Thoracic aorta (tissue), 2 donors: ENCODE measurements around the gene SAMD10. TPM values are rescaled to one million over a fixed set of nuclear protein-coding genes. Genes with fewer than 3 reads are reported as not detected.
"Not testable (repeated sequence)": the region's sequence is repeated elsewhere in the genome, so short reads cannot be mapped to it uniquely, and the experiment has no call there.

Experiments
- ATAC-seq: fragments of 150-250 bp; one replicate; pipeline ENCODE4 v1.8.0; 2017; ENCODE audit warnings: low read depth; ENCODE audit not compliant: insufficient number of reproducible peaks, low FRiP score
- DNase-seq: peaks from one replicate; pipeline ENCODE4 v3.0.0-alpha.2; 2020; ENCODE audit warnings: low spot score
- H3K27ac ChIP-seq, 2 donors: fragments of 200-600 bp; sonication (generic); 1 replicate in 1 of 2; 2 replicates in 1 of 2; pipeline ENCODE4 v1.5.1; 2016; ENCODE audit warnings: mild to moderate bottlenecking in 2 of 2, moderate library complexity in 2 of 2
- H3K27me3 ChIP-seq: fragments of 200-600 bp; sonication (generic); replicated peaks from 2 replicates; pipeline ENCODE4 v1.6.0; 2016; ENCODE audit warnings: mild to moderate bottlenecking; ENCODE audit not compliant: insufficient read depth
- H3K36me3 ChIP-seq: fragments of 200-600 bp; sonication (generic); one replicate; pipeline ENCODE4 v1.5.1; 2016
- H3K4me1 ChIP-seq, 2 donors: fragments of 200-600 bp; sonication (generic); 1 replicate in 1 of 2; 2 replicates in 1 of 2; pipeline versions ENCODE4 v1.5.1 to v1.6.0; 2016; ENCODE audit warnings: low read depth in 2 of 2, mild to moderate bottlenecking in 1 of 2; ENCODE audit not compliant: control insufficient read depth in 1 of 2
- H3K4me3 ChIP-seq: fragments of 200-600 bp; sonication (generic); 2 replicates; pipeline ENCODE4 v1.5.1; 2016; ENCODE audit warnings: mild to moderate bottlenecking
- H3K9me3 ChIP-seq: fragments of 200-600 bp; sonication (generic); 2 replicates; pipeline ENCODE4 v1.5.1; 2016
- total RNA-seq, 2 donors: library from RNA; depleted of rRNA; stranded (reverse); fragments of >200 nt; gene quantifications; one replicate each; pipeline versions ENCODE4 v1.1.0 to v1.2.3, GENCODE V29; 2016
- TF ChIP-seq, protein P1 (sequence below): fragments of 200-600 bp; sonication (generic); IDR thresholded peaks from one replicate; pipeline ENCODE4 v1.5.1; 2019; ENCODE audit warnings: antibody characterized with exemption

Gene SAMD10
- total RNA-seq, 2 donors from 2014 or later: 0.78 to 3.0 TPM

DNA sequence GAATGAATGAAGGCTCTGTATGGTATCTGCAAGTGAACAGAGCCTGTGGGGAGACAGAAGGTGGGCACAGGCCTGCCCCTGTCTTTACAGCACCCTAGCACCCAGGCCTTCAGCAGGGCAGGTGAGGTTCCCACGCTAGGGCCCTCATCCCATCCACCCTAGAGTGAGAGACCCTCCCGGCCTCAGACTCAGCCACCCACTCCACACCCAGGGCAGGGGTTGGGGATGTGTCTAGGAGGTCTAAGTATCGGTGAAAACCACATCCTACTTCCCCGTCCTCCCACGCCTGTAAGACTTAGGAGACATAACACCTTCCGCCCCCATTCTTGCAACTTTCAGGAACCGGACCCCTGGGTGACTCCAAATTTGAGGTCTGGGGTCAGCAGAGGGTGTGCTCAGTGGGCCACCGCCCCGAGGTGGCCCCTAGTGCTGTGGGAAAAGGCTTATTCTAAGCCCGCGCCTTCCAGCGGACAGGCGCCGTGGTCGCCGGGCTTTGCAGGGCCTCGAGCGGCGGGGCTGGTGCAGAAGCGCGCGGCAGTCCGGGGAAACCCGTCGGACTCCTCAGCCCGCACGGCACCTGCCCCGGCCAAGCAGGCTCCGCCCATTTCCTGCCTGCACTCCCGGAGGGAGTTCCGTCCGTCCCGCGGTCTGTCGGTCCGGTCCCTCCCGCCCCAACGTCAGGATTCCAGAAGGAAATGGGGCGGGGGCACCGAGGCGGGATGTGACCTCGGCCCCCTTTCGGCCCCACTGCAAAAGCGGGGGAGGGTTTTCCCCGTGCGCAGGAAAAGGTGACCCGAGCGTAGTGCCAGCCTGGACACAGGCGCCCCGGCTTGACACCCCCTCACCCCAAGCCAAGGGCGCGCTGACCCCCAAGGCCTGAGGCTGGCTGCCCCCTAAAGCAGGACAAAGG is 868 bp downstream of the SAMD10 start:
- H3K27ac ChIP-seq: no peak overlapping the region
- DNase-seq: no peak
- no peaks in the 10 kb centered on the region for H3K36me3 ChIP-seq
- no peaks in the 10 kb centered on the region for H3K27me3 ChIP-seq
- no peaks in the 10 kb centered on the region for H3K9me3 ChIP-seq
- peak overlapping the region; percentile 96 for H3K4me3 ChIP-seq
- TF ChIP-seq, protein P1, sequence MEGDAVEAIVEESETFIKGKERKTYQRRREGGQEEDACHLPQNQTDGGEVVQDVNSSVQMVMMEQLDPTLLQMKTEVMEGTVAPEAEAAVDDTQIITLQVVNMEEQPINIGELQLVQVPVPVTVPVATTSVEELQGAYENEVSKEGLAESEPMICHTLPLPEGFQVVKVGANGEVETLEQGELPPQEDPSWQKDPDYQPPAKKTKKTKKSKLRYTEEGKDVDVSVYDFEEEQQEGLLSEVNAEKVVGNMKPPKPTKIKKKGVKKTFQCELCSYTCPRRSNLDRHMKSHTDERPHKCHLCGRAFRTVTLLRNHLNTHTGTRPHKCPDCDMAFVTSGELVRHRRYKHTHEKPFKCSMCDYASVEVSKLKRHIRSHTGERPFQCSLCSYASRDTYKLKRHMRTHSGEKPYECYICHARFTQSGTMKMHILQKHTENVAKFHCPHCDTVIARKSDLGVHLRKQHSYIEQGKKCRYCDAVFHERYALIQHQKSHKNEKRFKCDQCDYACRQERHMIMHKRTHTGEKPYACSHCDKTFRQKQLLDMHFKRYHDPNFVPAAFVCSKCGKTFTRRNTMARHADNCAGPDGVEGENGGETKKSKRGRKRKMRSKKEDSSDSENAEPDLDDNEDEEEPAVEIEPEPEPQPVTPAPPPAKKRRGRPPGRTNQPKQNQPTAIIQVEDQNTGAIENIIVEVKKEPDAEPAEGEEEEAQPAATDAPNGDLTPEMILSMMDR: no peak
- ATAC-seq: no peak
- peaks cover 17 to 45% of the 10 kb centered on the region in 2 donors for H3K4me1 ChIP-seq

GRCh38 chr20:63977739-63978276 is 1.6 kb downstream of the SAMD10 start:
- TF ChIP-seq, protein P1: no peak
- Histone ChIP-seq H3K4me3 (no peak overlapping the region), H3K4me1 (peaks cover 17 to 43% of the 10 kb centered on the region in 2 donors), H3K36me3 (no peaks in the 10 kb centered on the region), H3K27ac (no peak overlapping the region), H3K27me3 (no peaks in the 10 kb centered on the region), H3K9me3 (no peaks in the 10 kb centered on the region)
- DNase-seq (no peak), ATAC-seq (no peak)

DNA sequence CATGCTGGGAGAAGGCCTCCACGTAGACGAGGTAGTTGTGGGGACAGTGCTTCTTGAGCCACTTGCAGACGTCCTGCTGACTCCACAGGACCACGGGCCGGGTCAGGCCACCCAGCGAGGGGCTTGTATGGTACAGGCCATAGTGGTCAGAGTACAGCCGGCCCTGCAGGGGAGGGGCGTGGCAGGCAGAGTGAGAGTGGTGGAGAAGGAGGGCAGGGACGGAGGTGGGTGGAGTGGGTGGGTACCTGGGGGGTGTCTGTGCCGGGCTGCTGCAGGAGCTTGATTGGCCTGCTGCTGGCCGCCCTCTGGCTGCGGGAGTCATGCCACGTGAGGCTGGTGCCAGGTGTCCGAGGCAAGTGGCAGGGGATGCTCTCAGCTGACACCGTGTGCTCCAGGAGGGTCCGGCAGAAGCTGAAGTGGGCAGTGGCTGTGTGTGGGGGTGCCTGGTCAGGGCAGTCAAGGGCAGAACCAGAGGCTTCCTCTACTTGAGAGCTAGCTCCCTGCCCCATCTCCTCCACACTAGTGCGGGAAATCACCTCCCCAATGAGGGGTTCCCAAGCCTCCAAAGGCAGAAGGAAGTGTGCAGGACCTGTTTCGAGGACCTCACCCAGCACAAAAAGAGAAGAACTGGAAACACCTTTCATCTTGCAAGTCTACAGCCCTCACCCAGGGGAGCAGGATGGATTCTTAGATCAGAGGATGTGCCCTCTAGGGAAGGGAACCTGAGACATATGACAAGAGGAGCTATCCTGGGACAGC is 2.3 kb downstream of the SAMD10 start:
- no peak for ATAC-seq
- DNase-seq: no peak
- no peaks in the 10 kb centered on the region for H3K9me3 ChIP-seq
- TF ChIP-seq, protein P1: no peak
- H3K27ac ChIP-seq: no peak overlapping the region
- H3K36me3 ChIP-seq: no peaks in the 10 kb centered on the region
- H3K27me3 ChIP-seq: no peaks in the 10 kb centered on the region
- H3K4me1 ChIP-seq: peaks cover 13 to 37% of the 10 kb centered on the region in 2 donors
- H3K4me3 ChIP-seq: no peak overlapping the region

DNA sequence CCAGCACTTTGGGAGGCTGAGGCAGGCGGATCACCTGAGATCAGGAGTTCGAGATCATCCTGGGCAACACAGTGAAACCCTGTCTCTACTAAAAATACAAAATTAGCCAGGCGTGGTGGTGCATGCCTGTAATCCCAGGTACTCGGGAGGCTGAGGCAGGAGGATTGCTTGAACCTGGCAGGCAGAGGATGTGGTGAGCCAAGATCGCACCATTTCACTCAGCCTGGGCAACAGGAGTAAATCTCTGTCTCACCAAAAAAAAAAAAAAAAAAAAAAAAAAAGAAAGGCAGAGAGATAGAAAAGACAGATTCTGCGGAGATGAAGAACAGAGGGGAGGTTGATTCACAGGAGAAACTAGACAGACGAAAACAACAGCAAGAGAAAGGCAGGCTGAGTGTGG is 2.9 kb downstream of the SAMD10 start:
- not testable (repeated sequence) for H3K9me3 ChIP-seq, H3K4me3 ChIP-seq, ATAC-seq, H3K36me3 ChIP-seq, H3K27ac ChIP-seq, H3K27me3 ChIP-seq, DNase-seq
- H3K4me1 ChIP-seq: peaks cover 7 to 31% of the 10 kb centered on the region in 2 donors

GRCh38 chr20:63974402-63975200 is 4.8 kb downstream of the SAMD10 start:
- Histone ChIP-seq H3K9me3 (no peaks in the 10 kb centered on the region), H3K27ac (no peak overlapping the region), H3K4me1 (peaks cover 2 to 24% of the 10 kb centered on the region in 2 donors), H3K27me3 (no peaks in the 10 kb centered on the region), H3K36me3 (no peaks in the 10 kb centered on the region), H3K4me3 (no peak overlapping the region)
- TF ChIP-seq, protein P1: no peak
- ATAC-seq (no peak), DNase-seq (no peak)
